Measurements from ENCODE around the gene PLEKHA3.

DNA sequence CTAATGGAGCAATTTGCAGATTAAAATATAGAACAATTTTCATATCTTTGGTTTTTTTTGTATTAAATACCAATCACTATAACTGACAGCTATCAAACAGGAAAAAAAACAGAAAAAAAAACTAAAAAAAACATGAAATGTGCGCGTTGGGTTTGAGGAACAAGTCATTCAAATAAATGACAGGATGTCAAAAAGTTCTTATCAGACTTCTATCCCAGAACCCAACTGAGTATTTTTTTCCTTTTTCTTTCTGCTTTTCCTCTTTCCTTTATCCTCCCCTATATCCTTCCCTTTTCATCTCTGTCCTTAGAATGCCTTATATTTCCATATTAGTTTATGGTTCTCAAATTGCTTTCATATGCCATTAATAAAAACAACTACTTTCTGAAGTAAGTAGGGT lies 43.6 kb upstream of the PLEKHA3 start:
- TF ChIP-seq, protein P1, sequence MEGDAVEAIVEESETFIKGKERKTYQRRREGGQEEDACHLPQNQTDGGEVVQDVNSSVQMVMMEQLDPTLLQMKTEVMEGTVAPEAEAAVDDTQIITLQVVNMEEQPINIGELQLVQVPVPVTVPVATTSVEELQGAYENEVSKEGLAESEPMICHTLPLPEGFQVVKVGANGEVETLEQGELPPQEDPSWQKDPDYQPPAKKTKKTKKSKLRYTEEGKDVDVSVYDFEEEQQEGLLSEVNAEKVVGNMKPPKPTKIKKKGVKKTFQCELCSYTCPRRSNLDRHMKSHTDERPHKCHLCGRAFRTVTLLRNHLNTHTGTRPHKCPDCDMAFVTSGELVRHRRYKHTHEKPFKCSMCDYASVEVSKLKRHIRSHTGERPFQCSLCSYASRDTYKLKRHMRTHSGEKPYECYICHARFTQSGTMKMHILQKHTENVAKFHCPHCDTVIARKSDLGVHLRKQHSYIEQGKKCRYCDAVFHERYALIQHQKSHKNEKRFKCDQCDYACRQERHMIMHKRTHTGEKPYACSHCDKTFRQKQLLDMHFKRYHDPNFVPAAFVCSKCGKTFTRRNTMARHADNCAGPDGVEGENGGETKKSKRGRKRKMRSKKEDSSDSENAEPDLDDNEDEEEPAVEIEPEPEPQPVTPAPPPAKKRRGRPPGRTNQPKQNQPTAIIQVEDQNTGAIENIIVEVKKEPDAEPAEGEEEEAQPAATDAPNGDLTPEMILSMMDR (optimal IDR thresholded peaks at IDR 0.05 in 1 of 3, IDR thresholded peaks at IDR 0.05 in 1 of 3, conservative IDR thresholded peaks at IDR 0.05 in 1 of 3; ENCODE audit: extremely low read depth in 1 of 3, insufficient read depth in 2 of 3, low read length in 3 of 3), result no peak
- TF ChIP-seq EZH2 (IDR thresholded peaks at IDR 0.05; ENCODE audit: low read length), result no peak

Data from keratinocyte (primary cell).